ENCODE measurements around the gene DEFB110.

The DEFB110 gene

DNA sequence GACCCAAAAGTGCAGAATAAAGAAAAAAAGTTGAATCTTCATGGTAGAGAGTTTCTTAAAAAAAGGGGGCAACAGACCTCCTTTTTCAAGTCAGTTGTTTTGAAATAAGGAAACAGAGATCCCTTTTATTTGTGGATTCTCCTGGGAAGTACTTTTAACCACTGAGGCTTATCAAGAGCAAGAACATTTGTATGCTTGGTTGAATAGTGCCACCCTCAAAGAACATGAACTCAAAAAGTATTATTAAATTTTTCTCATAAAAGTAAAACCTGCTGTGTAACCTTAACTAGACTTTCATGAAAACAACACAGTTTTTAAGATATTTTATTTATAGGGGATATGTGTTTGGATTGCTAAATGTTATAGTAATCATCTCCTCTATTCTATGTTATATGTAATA is at the start of gene DEFB110:
Gene DEFB110 (minus strand): TSS at position 101 of the 400 bp plus-strand sequence. CDS start 59 bp downstream, at position 42.
- TF ChIP-seq, protein P1, sequence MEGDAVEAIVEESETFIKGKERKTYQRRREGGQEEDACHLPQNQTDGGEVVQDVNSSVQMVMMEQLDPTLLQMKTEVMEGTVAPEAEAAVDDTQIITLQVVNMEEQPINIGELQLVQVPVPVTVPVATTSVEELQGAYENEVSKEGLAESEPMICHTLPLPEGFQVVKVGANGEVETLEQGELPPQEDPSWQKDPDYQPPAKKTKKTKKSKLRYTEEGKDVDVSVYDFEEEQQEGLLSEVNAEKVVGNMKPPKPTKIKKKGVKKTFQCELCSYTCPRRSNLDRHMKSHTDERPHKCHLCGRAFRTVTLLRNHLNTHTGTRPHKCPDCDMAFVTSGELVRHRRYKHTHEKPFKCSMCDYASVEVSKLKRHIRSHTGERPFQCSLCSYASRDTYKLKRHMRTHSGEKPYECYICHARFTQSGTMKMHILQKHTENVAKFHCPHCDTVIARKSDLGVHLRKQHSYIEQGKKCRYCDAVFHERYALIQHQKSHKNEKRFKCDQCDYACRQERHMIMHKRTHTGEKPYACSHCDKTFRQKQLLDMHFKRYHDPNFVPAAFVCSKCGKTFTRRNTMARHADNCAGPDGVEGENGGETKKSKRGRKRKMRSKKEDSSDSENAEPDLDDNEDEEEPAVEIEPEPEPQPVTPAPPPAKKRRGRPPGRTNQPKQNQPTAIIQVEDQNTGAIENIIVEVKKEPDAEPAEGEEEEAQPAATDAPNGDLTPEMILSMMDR (IDR thresholded peaks at IDR 0.05): no peak

DNA sequence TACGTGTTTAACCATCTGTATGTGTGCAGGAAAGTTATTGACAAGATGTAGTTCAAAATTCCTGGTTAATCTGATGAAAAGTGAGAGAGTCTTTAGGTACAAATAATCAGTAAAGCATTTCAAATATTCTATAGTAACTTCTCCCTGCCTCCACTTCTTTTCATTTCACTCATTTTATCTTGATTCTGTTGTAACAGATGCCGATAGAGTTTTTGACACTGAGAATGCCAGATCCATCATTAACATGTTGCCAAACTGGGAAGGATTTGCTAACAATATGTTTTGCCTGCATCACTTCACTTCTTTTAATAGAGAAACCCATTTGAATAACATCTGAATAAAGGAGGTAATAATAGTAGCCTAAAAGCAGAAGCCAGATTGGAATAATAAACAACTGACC is 48.3 kb upstream of the DEFB110 start:
- TF ChIP-seq, protein P1 (IDR thresholded peaks at IDR 0.05): no peak

DNA sequence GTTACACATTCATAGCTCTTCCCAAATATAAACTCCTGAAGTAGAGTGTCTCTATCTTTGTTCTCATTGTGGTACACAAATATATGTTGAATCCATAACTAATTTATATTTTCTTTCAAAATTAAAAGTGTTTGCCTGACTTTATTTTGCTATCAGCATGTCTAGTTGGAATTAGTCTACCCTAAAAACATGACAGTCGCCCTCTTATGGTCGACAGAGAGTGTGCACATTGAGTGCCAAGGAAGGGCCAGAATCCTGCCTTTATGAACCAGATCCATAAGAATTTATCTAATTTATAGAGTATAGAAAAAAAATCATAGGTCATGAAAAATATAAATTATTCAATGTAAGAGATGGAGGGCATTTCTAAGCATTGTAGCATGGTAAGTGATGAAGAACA is 40.3 kb upstream of the DEFB110 start:
- TF ChIP-seq, protein P1 (IDR thresholded peaks at IDR 0.05): peak; percentile 54

DNA sequence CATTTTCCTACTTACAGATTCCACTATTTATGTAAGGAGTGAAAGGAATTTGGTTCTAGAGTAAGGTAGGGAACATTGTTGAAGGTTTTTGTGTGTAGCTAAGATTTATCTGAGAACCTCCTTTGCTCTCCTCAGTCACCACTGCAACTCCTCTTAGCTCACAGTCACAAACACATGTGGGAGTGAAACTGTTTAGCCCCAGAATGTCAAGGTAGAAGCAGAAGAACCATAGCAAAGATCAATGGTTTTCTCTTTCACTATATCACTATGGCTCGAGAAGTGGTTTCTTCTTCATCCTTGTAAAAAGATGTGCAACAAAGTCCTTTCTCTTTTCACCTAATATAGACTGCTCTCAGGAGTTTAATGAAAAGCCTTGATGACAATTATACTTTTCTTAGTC is 34.4 kb upstream of the DEFB110 start:
- TF ChIP-seq, protein P1 (IDR thresholded peaks at IDR 0.05): no peak

DNA sequence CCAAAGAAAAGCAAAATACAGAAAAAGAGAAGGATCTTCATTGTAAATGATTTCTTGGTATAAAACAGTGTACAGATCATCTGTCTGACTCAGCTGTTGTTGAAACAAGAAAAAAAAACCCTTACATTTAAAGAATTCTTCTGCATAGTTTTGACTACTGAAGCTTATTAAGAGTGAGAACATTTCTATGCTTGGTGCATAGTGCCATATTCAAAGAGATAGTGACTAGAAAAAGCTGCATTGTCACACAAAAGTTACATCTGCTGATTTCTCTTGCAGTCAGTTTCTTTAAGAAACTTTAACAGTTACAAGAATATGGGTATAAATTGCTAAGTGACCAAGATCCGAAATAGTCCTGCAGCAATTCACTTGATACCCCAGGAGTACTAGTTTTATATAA is 28.0 kb upstream of the DEFB110 start, which contains the start of gene DEFB112:
Gene DEFB112 (minus strand): TSS at position 101 of the 400 bp plus-strand sequence. CDS start 60 bp downstream, at position 41.
- TF ChIP-seq, protein P1 (IDR thresholded peaks at IDR 0.05): no peak

DNA sequence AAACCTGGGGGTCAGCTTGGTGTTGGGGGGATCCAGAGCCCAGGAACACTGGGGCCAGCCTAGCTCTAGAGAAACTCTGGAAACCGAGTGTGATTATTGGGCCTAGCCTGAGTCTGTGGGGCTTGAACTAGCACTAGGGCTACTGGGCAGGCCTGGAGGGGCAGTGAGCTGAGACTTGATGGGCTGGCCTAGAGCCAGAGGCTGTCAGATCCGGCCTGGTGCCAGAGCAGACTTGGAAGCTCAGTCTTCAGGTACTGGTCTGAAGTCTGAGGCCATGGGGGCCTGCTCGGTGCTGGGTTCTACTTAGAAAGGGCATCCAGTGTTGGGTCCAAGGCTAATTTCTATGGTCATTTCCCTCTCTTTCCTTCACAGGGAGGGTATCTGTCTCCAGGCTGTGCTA is 25.2 kb upstream of the DEFB110 start:
- TF ChIP-seq, protein P1 (IDR thresholded peaks at IDR 0.05): no peak

DNA sequence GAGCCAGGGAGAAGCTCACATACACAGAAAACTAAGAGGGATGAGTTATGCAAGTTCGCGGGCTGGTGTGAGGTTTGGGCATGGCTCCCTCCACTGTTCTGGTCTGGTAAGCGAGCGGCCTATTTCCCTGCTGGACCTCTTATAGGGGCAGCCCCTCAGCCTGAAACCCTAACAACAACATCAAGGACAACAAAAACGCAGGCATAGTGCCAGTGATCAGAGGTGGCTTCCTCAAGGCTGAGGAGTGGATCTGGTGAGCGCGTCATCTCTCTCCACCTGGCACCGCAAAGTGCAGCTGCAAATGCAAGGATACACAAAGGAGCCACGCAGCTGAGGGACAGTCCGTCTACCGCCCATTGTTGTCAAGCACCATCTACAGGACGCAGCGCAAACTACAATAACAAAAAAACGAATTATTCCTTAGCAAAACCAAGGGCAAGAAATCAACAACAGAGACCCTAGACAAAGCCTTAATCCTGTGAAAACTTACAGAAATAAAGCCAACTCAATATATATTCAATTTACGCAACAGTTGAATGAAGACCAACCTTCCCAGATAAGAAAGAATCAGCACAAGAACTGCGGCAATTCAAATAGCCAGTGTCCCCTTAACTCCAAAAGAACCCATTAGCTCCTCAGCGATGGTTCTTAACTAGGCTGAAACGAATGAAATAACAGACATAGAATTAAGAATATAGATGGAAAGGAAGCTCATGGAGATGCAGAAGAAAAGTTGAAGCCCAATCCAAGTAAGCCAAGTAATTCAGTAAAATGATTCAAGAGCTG is 9.2 kb upstream of the DEFB110 start:
- TF ChIP-seq, protein P1 (IDR thresholded peaks at IDR 0.05): peak; percentile 42; the same call in 1 of the 2 replicates
